Vagina (tissue), 2 donors: Measurements from ENCODE around the gene RASA3.

ENCODE experiments used
- CTCF ChIP-seq, 3 experiments: fragments of 450-650 bp in 2 of 3; fragments of 200-600 bp in 1 of 3; sonication (generic) in 1 of 3; IDR thresholded peaks; one replicate each; pipeline ENCODE4 v1.5.1; 2017 to 2019; ENCODE audit warnings: antibody characterized with exemption in 3 of 3, mild to moderate bottlenecking in 2 of 3, moderate library complexity in 2 of 3
- POLR2A ChIP-seq, 2 donors: fragments of 450-650 bp; IDR thresholded peaks; one replicate each; pipeline ENCODE4 v1.6.1; 2017; ENCODE audit warnings: antibody characterized with exemption in 2 of 2, mild to moderate bottlenecking in 2 of 2, moderate library complexity in 2 of 2

GRCh38 chr13:114015969-114016295, 116.5 kb downstream of the RASA3 start:
- TF ChIP-seq CTCF (IDR thresholded peaks at IDR 0.05) (no peak), POLR2A (IDR thresholded peaks at IDR 0.05) (no peak)
